GM19043 (cell line): ENCODE results near the gene SLC6A13.
A peak's percentile ranks its signal among the peaks of the same experiment; 100 is the strongest.
"Not testable (repeated sequence)": the region's sequence is repeated elsewhere in the genome, so short reads cannot be mapped to it uniquely, and the experiment has no call there.

Source experiments
- ATAC-seq: cut with Tn5 transposase; IDR thresholded peaks from one replicate; pipeline ENCODE4 v1.9.1; 2021; ENCODE audit warnings: low read depth; ENCODE audit not compliant: unreplicated experiment

Gene SLC6A13

GRCh38 chr12:236445-236844 lies 26.2 kb downstream of the SLC6A13 start:
- no peak for ATAC-seq

GRCh38 chr12:235967-236366 lies 26.7 kb downstream of the SLC6A13 start:
- not testable (repeated sequence) for ATAC-seq

- no peak for ATAC-seq
Measured at GRCh38 chr12:234891-235415, 27.7 kb downstream of the SLC6A13 start.

GRCh38 chr12:234019-234418 lies 28.6 kb downstream of the SLC6A13 start:
- ATAC-seq: no peak

DNA sequence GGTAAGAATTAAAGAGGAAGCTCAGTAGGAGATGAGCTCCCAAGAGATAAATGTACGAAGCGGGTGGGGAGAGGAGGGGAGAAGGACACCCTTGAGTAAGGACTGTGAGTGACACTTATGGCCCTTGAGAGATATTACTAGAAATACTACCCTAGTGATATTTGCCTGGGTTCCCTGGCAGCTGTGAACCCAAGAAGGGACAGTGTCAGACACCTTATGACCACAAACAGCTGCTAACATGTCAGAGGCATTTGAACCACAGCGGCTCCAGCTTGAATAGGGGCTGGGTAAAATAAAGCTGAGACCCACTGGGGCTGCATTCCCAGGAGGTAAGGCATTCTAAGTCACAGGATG lies 29.0 kb downstream of the SLC6A13 start:
- ATAC-seq: no peak

DNA sequence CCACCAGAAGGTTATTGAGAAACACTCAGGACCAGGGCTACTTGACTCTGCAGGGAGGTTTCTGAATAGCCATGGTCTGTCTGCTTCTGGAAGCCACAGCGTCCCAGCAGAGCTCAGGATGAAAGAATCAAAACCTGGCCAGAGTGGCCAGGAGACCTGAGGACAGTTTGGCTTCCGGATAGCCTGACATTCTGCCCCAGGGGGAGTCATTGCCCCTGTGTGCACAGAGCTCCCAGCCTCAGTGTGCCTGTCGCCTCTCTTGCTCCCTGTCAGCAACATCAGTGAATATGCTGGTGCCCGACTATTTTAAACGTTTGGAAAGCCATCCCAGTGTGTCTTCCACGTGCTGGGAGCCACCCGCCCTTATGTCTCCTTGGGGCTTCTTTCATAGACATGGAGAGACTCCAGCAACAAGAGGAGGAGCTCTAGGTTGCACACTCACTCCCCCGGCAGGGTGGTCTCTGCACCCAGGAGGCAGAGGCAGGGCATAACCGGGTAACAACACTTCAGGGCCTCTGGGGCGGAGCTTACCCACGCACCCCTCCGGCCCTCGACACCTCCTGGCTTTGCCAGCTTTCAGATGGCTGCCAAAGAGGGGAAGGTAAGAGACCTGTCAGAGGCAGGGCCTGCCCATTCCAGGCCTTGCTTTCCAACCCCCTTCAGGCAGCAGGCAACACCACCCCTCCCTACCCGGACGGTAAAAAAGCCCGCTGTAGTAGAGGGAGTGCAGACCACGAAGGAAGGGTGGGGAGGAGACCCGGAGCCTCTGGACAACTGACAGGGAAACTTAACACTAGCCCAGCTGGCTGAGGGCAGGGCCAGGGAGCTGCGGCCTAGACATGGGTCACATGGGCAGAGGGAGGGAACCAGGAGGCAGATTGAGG lies 29.7 kb downstream of the SLC6A13 start:
- ATAC-seq: no peak

DNA sequence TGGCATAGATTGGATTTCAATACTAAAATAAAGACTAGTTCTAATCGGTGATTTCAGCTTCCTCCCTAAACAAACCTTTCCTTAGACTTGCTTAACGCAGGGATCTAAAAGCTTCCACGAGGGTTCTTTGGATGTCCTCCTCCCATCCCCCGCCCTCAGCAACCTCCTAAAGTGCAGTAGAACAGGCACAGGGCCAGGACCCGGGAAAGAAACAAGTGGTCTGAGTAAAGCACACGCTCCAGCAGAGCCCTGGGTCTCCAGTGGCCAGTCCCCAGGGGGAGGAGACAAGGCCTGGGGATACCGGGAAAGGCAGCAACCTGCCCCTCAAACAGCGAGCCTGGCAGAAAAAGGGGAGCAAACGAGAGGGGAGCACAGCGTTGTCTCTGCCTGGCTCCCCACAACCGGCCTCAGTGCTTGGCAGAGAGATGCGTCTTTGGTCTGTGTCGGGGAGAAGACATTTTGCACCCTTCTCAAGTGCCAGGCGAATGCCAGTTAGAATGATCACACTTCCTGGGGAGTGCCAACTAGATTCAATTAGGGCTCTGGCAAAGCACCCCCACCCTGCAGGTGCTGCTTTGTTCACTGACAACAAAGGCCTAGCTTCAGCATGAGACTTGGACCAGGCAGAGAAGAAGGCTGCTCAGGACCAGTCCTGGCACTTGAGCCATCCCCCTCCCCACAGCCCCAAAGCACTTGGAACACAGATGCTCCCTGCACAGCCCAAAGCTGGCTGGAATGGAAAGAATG lies 31.5 kb downstream of the SLC6A13 start:
- ATAC-seq: no peak

- no peak for ATAC-seq
Measured at GRCh38 chr12:229441-230191, 33.0 kb downstream of the SLC6A13 start.

DNA sequence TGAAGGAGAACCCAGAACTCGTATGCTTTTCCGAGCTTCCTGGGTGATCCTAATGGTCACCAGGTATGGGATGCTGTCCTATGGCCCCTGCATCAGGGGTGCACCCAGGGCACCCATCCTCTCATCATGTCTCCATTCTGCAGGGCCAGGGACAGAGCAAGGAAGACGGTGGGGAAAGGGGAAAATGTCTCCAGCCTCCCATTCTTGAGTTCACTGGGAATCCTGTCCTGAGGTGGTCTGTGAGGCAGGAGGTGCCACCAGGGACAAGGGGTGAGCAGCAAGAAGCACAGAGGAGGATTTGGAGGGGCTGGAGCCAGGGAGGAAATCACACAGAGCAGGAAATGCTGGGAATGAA lies 33.8 kb downstream of the SLC6A13 start:
- ATAC-seq: no peak

GRCh38 chr12:227923-228845 lies 34.5 kb downstream of the SLC6A13 start:
- ATAC-seq: no peak

DNA sequence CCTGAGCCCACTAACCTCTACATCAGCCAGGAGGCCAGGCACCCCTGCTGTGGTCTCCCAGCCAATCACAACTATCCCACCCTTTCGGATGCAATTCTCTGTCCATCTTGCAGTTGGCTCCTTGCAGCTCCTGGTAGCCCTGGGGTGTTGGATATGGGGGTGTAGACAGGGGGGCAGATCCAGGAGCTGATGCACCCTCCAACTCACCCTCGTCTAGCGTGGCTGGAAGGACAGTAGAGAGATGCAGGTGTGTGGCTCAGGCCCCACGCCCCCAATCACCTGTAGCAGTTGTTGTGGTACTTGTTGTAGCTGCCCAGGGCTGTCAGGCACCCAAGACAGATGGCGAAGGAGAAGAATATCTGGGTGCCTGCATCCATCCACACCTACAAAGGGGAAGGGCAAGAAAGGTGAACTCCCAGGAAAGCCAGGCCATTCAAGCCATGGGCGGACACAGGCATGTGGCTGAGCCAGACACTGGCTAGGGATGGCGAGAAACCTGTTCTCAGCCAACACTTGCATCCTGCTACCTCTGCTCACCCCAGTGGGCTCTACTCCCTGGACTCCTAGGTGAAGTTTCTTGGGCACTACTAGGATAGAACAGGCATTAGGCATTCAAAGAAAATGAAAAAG lies 35.2 kb downstream of the SLC6A13 start:
- no peak for ATAC-seq

DNA sequence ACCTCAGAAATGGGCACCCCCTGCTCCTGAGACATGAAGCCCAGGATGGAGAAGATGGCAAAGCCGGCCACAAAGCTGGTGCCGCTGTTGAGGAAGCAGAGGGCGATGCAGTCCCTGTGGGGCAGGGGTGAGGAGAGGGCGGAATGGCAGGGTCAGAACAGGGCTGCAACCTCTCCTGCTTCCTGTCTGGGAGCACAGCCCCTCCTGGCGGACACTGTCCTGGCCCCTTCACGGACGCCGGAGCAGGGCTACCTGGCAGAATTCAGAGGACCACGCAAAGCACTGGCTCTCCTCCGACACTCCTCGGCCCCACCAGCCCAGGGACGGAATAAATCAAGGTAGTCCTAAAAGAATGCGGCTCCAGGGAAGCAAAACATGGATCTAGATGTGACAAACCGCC lies 36.2 kb downstream of the SLC6A13 start:
- ATAC-seq: no peak

DNA sequence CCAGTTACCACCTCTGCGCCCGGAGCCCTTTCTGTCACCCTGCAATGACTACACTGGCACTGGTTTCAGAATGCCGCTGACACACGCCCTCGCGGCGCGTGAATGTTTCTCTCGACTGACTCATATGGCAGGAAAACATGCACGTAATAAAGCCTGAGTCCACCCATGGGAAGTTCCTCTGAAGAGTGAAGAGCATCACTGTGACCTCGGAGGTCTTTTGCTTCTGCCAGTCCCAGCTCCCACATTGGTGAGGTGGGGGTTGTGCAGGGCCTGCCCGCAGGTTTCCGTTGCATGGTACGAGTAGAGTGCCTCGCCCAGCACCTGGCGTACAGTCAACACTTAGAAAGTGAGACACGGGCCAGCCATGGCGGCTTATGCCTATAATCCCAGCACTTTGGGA lies 37.6 kb downstream of the SLC6A13 start:
- no peak for ATAC-seq

DNA sequence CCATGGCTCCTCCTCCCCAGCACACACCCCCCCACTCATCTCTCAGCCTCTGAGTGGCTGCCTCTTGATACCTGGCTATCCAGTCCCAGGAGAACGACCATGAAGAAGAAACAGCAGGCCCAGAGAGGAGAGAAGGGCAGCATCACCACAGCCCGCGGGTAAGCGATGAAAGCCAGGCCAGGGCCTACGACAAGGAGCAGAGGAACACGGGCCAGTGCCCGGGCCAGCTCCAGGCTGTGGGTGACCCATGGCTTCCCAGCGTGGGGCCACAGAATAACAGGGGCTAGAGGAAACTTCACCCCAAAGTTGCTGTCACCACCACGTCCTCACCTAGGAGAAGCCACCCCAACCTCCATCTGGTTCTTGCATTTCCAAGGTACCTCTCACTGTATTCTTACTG lies 38.3 kb downstream of the SLC6A13 start:
- no peak for ATAC-seq

DNA sequence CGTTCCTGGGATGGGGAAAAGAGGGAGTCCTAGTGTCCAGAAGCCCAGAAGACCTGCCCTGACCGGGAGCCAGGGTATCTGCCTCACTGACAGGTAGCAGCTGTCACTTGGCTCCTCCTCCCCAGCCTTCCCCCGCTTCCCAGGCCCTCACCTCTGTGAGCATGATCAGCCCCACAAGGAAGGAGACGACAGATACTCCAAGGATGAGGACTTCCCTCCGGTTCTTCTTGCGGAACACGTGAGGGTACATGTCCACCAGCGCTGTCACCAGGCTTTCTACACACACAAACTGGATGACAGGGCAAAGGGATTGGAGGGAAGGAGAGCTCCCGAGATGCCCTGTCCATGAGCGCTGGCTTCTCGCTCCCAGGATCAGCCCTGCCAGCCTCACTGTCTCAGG lies 38.8 kb downstream of the SLC6A13 start:
- no peak for ATAC-seq

DNA sequence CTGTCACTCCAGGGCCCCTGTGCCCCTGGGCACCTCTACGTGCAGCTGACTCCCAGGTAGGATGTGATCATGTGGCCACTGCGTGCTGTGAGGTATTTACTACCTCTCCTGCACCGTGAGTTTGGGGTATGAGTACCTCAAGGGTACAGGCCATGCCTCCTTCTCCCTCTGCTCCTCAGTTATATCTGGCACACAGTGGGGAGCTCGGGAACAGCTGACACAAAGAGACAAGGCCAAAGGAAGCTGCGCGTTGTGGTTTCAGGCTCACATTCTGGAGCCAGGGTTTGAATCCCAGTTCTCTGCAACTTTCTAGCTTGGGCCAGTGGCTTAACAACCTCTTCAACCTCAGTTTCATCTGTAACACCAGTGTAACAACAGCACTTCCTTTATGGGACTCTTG lies 40.9 kb downstream of the SLC6A13 start:
- no peak for ATAC-seq

DNA sequence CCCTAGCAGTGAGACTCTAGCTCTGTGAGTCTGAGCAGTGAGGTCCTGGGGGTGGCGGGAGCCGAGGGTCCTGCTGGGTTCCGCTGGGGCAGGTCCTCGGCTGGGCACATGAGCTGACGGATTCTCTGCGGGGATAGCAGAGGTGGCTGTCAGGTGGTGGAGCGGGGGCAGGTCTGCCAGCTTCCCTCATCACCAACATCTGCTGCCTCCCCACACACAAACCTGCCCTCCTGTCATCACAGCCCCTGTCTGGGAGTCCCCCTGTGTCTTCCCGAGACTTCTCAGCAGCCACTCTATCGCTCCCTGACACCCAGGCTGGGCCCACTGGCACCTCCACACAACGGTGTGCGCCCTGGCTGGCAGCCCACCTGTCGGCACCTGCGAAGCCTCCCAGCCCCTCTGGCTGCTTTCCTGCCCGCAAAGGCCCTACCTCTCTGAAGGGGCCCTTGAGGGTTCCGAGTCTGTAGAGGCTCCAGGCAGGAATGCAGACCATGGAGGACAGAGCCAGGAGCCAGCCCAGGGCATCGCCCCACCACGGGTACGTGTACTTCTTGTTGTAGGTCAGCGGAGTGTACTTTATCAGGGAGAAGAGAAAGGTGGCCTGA lies 41.6 kb downstream of the SLC6A13 start:
- no peak for ATAC-seq

- ATAC-seq: no peak
Measured at GRCh38 chr12:220491-220890, 42.1 kb downstream of the SLC6A13 start.

DNA sequence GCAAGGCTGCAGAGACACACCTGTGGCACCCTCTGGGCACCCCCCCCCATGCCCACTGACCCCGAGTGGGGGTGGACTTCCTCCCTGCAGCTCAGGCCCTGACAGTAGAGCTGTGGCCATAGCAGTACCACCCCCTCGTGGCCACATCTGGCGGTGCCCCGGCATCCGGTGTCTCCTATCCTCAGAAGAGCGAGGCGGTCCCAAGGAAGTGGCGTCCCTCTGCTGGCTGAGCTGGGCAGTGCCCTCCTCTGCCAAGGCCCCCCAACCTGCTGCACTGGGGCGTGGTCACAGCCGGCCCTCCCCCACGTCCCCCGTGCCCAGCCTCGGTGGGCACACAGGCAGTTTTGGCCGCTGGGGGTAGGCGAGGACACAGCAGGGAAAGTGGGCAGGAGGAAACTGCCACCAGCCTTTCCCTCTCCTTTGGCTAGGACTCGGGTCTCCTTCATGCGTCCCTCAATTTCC lies 42.7 kb downstream of the SLC6A13 start:
- ATAC-seq: peak; percentile 61
